Measurements from ENCODE around the gene OR7G3.

OR7G3 gene

DNA sequence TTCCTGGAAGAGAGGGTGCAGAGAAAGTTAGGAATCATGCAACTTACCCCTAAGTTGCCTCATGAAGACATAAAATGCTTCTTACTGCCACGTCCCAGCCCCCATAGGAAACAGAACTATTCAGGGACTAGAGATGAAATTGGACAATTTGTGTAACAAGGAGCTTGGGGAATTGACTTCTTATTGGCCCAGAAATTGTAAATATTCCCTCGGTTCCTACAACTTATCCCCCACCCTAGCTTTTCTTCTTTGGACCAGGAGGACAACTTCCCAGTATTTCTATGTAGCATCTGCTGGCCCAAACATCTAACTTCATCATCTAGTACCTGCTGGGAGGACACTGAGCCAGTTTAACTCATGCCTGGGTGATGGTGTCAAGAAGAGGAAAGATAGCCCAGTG lies 40.0 kb downstream of the OR7G3 start, which contains the start of gene OR1M1:
Gene OR1M1, plus strand, starts transcription at position 301 of the 400 bp plus-strand sequence. CDS start 6,184 bp downstream, outside the sequence.
- no peak for DNase-seq

- no peak for DNase-seq
These were observed 48.1 kb downstream of the OR7G3 start for GRCh38 chr19:9078651-9079050.

- DNase-seq: no peak
These were observed 49.8 kb downstream of the OR7G3 start for GRCh38 chr19:9076901-9077300.

All from suppressor macrophage treated with lipopolysaccharide for 1 hour (primary cell).